A673 (cell line): ENCODE results near the gene ALPI.

Source experiments
- EZH2 ChIP-seq: fragments of 200-600 bp; sonication (generic); IDR thresholded peaks from 2 replicates; pipeline ENCODE4 v1.6.1; 2017; ENCODE audit warnings: borderline replicate concordance, low read depth, mild to moderate bottlenecking, mixed read lengths, antibody characterized with exemption, low read length; ENCODE audit not compliant: poor library complexity, severe bottlenecking
- TF ChIP-seq, protein P1 (sequence below): fragments of 300-800, 200-600 bp; sonication (generic); conservative IDR thresholded peaks from 2 replicates; pipeline ENCODE4 v1.5.1; 2017; ENCODE audit warnings: low read depth, mild to moderate bottlenecking, antibody characterized with exemption, low read length, moderate library complexity, mixed read lengths

DNA sequence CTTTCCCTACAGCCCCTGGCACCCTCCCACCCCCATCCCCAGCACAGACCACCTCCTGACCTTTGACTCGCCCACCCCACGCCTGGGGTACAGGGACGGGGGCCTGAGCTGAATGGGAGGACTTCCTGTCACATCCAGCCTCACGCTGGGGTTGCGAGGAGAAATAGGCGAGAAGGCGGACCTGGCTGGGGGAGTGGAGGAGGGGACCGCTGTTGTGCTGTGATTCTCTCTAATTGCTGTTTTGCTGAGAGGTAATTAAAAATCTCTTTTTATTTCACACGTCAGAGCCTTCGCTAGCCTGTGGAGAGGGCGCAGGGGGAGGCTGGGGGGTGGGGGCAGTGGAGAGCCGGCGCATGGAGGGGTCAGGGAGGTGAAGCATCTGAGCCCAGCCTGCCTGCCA, 41.4 kb downstream of the ALPI start:
- TF ChIP-seq, protein P1, sequence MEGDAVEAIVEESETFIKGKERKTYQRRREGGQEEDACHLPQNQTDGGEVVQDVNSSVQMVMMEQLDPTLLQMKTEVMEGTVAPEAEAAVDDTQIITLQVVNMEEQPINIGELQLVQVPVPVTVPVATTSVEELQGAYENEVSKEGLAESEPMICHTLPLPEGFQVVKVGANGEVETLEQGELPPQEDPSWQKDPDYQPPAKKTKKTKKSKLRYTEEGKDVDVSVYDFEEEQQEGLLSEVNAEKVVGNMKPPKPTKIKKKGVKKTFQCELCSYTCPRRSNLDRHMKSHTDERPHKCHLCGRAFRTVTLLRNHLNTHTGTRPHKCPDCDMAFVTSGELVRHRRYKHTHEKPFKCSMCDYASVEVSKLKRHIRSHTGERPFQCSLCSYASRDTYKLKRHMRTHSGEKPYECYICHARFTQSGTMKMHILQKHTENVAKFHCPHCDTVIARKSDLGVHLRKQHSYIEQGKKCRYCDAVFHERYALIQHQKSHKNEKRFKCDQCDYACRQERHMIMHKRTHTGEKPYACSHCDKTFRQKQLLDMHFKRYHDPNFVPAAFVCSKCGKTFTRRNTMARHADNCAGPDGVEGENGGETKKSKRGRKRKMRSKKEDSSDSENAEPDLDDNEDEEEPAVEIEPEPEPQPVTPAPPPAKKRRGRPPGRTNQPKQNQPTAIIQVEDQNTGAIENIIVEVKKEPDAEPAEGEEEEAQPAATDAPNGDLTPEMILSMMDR = no peak
- no peak for TF ChIP-seq EZH2
